ENCODE data around the gene MCUB. TPM values are rescaled to one million over a fixed set of nuclear protein-coding genes. Genes with fewer than 3 reads are reported as not detected.

MCUB gene
- polyA plus RNA-seq, 1 donor: 6.9 TPM

DNA sequence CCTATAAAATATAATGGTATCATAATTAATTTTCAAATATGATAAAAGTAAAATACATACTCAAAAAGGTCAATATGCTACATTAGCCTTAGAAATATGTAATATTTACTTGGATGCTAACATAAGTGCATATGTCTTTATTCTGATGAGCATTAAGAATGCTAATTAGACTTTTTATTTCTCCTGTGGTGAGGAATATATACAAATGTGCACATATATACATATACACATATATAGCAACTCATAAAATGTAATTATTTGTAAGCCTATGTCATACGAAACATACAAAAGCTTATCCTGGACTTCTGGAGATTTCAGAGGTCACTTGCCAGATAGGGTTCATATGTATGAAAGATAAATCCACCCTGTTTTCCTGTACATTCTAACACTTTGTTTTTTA, 158.7 kb downstream of the MCUB start:
- H3K4me1 ChIP-seq (ENCODE audit: control insufficient read depth, insufficient read depth, low read length): no peaks in the 10 kb centered on the region
- DNase-seq: no peak
- peaks cover 24% of the 10 kb centered on the region for H3K36me3 ChIP-seq (ENCODE audit: control insufficient read depth, insufficient read depth, low read length)
- WGBS (ENCODE audit: insufficient coverage, low lambda C conversion rate): no CpG with 5 or more reads among the region's 1 CpG
- H3K4me3 ChIP-seq (ENCODE audit: low read length): no peak overlapping the region
- H3K9me3 ChIP-seq (ENCODE audit: control insufficient read depth, low read depth, low read length): no peaks in the 10 kb centered on the region
- no peaks in the 10 kb centered on the region for H3K27me3 ChIP-seq (ENCODE audit: control insufficient read depth, insufficient read depth, low read length)
- no peak overlapping the region for H3K27ac ChIP-seq (ENCODE audit: low read length)

DNA sequence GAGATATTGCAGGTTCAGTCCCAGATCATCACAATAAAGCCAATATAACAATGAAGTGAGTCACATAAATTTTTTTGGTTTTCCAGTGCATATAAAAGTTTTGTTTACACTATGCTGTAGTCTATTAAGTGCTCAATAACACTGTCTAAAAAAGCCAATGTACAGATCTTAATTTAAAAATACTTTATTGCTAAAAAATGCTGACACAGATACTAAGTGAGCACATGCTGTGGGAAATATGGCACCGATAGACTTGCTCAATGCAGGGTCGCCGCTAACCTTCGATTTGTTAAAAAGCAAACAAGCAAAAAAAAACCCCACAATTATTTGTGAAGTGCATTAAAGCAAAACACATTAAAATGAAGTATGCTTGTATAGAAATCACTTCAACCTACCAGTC, 159.6 kb downstream of the MCUB start:
- 100% methylated on average over 1 of the region's 4 CpGs for WGBS (ENCODE audit: insufficient coverage, low lambda C conversion rate)
- H3K4me1 ChIP-seq (ENCODE audit: control insufficient read depth, insufficient read depth, low read length): no peaks in the 10 kb centered on the region
- DNase-seq: no peak

DNA sequence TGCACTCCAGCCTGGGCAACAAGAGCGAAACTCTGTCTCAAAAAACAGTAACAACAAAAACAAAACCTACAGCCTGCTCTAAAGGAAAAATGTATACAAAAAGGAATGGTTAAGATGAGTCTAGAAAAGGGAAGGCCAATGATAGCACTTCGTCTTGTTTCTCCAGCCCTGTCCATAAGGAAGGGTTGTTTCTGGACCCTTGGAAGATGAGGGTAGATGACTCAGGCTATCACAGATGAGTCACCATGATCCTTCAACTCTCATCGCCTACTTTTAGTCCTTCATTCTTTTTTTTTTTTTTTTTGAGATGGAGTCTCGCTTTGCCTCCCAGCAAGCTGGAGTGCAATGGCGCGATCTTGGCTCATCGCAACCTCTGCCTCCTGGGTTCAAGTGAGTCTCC, 161.0 kb downstream of the MCUB start:
- Histone ChIP-seq H3K27ac (ENCODE audit: low read length) (no peak overlapping the region), H3K27me3 (ENCODE audit: control insufficient read depth, insufficient read depth, low read length) (no peaks in the 10 kb centered on the region), H3K9me3 (ENCODE audit: control insufficient read depth, low read depth, low read length) (no peaks in the 10 kb centered on the region), H3K4me1 (ENCODE audit: control insufficient read depth, insufficient read depth, low read length) (no peaks in the 10 kb centered on the region), H3K36me3 (ENCODE audit: control insufficient read depth, insufficient read depth, low read length) (peaks cover 16% of the 10 kb centered on the region), H3K4me3 (ENCODE audit: low read length) (no peak overlapping the region)
- DNase-seq: no peak
- WGBS (ENCODE audit: insufficient coverage, low lambda C conversion rate): 100% methylated on average over 1 of the region's 7 CpGs

More for the DNA sequence above, 159.6 kb downstream of the MCUB start:
- H3K36me3 ChIP-seq (ENCODE audit: control insufficient read depth, insufficient read depth, low read length): peaks cover 19% of the 10 kb centered on the region
- H3K9me3 ChIP-seq (ENCODE audit: control insufficient read depth, low read depth, low read length): no peaks in the 10 kb centered on the region
- no peaks in the 10 kb centered on the region for H3K27me3 ChIP-seq (ENCODE audit: control insufficient read depth, insufficient read depth, low read length)
- no peak overlapping the region for H3K4me3 ChIP-seq (ENCODE audit: low read length)
- H3K27ac ChIP-seq (ENCODE audit: low read length): no peak overlapping the region

DNA sequence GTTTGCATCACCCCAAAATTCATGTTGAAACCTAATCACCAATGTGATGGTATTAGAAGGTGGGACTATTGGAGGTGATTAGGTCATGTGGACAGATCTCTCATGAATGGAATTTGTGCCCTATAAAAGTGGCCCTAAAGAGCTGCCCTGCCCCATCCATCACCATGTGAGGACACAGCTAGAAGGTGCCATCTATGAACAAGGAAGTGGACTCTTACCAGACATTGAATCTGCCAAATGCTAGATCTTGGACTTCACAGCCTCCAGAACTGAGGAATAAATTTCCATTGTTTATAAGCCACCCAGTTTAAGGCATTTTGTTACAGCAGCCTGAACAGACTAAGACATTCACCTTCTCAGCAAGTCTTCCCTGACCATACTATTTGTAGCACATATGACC, 162.3 kb downstream of the MCUB start:
- no peaks in the 10 kb centered on the region for H3K9me3 ChIP-seq (ENCODE audit: control insufficient read depth, low read depth, low read length)
- peaks cover 5% of the 10 kb centered on the region for H3K36me3 ChIP-seq (ENCODE audit: control insufficient read depth, insufficient read depth, low read length)
- no peak overlapping the region for H3K27ac ChIP-seq (ENCODE audit: low read length)
- H3K27me3 ChIP-seq (ENCODE audit: control insufficient read depth, insufficient read depth, low read length): no peaks in the 10 kb centered on the region
- H3K4me1 ChIP-seq (ENCODE audit: control insufficient read depth, insufficient read depth, low read length): no peaks in the 10 kb centered on the region
- no peak for DNase-seq
- H3K4me3 ChIP-seq (ENCODE audit: low read length): no peak overlapping the region

DNA sequence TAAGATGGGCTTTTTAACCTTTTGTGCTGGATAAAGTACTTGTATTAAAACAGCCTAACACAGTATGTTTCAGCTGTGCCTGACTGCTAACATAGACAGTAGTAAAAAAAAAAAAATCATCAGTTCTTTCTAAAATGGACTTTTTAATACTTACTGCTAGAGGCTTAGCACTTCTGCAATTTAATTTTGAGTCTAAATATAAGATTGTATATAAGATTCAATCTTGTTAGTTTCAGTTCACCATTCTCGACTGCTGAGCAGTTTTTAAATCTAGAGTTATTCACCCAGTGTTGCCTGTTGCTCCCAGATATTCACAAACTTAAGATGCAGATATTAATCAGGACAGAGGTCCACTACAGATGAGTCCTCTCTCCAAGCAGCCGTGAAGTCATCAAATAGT, 163.1 kb downstream of the MCUB start:
- H3K4me3 ChIP-seq (ENCODE audit: low read length): no peak overlapping the region
- H3K27ac ChIP-seq (ENCODE audit: low read length): no peak overlapping the region
- peaks cover 4% of the 10 kb centered on the region for H3K36me3 ChIP-seq (ENCODE audit: control insufficient read depth, insufficient read depth, low read length)
- no peak for DNase-seq
- no peaks in the 10 kb centered on the region for H3K4me1 ChIP-seq (ENCODE audit: control insufficient read depth, insufficient read depth, low read length)
- no CpG with 5 or more reads among the region's 2 CpGs for WGBS (ENCODE audit: insufficient coverage, low lambda C conversion rate)
- no peaks in the 10 kb centered on the region for H3K9me3 ChIP-seq (ENCODE audit: control insufficient read depth, low read depth, low read length)
- H3K27me3 ChIP-seq (ENCODE audit: control insufficient read depth, insufficient read depth, low read length): no peaks in the 10 kb centered on the region

DNA sequence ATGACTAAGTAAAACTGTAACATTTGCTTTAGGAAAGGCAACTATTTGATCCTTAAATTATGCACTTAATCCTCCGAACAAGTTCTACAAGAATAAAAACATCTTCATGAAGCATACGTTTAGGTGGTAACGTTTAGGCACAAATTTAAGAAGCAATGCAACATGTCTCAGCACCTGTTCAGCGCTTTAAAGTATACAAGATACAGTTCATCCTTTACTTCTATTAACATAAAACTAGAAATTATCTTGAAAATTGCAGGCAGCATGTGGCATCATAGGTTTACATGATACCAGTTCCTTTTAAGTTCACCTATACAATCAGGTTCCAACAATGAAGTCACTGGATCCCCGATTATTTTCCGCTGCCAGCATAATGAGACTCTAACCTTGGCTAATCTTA, 168.3 kb downstream of the MCUB start:
- Histone ChIP-seq H3K4me1 (ENCODE audit: control insufficient read depth, insufficient read depth, low read length) (peaks cover 6% of the 10 kb centered on the region), H3K9me3 (ENCODE audit: control insufficient read depth, low read depth, low read length) (no peaks in the 10 kb centered on the region), H3K4me3 (ENCODE audit: low read length) (peak overlapping the region; percentile 74), H3K27me3 (ENCODE audit: control insufficient read depth, insufficient read depth, low read length) (no peaks in the 10 kb centered on the region), H3K36me3 (ENCODE audit: control insufficient read depth, insufficient read depth, low read length) (peaks cover under 1% of the 10 kb centered on the region), H3K27ac (ENCODE audit: low read length) (peak overlapping the region; percentile 95)
- 32% methylated on average over 2 of the region's 6 CpGs for WGBS (ENCODE audit: insufficient coverage, low lambda C conversion rate)
- peak in 1 of 2 donors; percentile 45 for DNase-seq

DNA sequence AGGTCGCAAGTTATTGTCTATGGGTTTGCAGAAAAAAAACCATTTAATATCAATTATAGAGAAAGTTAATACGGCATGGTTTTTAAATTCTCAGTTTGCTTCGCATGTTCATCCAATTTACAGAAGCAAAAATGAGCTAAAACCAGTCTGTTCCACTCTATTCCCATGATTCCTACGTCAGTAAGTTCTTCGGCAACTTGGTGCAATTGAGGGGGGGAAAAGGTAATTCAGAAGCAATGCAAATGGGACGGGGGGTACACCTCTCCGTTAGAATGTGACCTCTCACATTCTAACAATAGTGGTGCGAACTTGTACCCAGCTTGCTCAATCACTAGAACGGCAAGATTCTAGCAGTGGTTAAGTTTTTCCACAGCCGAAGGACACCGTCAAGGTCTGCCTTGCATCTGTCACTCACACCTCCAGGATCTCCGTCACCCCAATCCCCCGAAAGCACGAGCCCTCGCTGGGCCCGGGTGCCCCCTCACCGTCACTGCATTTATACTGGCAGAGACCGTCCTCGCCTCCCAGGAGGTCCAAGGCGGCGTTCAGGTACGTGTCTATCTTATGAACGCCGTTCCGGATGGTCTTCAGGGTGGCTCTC, 169.2 kb downstream of the MCUB start:
- Histone ChIP-seq H3K4me1 (ENCODE audit: control insufficient read depth, insufficient read depth, low read length) (peaks cover 6% of the 10 kb centered on the region), H3K27me3 (ENCODE audit: control insufficient read depth, insufficient read depth, low read length) (no peaks in the 10 kb centered on the region), H3K27ac (ENCODE audit: low read length) (peak overlapping the region; percentile 95), H3K9me3 (ENCODE audit: control insufficient read depth, low read depth, low read length) (no peaks in the 10 kb centered on the region), H3K36me3 (ENCODE audit: control insufficient read depth, insufficient read depth, low read length) (no peaks in the 10 kb centered on the region), H3K4me3 (ENCODE audit: low read length) (peak overlapping the region; percentile 74)
- no CpG with 5 or more reads among the region's 25 CpGs for WGBS (ENCODE audit: insufficient coverage, low lambda C conversion rate)
- peak in 1 of 2 donors; percentile 79 for DNase-seq

DNA sequence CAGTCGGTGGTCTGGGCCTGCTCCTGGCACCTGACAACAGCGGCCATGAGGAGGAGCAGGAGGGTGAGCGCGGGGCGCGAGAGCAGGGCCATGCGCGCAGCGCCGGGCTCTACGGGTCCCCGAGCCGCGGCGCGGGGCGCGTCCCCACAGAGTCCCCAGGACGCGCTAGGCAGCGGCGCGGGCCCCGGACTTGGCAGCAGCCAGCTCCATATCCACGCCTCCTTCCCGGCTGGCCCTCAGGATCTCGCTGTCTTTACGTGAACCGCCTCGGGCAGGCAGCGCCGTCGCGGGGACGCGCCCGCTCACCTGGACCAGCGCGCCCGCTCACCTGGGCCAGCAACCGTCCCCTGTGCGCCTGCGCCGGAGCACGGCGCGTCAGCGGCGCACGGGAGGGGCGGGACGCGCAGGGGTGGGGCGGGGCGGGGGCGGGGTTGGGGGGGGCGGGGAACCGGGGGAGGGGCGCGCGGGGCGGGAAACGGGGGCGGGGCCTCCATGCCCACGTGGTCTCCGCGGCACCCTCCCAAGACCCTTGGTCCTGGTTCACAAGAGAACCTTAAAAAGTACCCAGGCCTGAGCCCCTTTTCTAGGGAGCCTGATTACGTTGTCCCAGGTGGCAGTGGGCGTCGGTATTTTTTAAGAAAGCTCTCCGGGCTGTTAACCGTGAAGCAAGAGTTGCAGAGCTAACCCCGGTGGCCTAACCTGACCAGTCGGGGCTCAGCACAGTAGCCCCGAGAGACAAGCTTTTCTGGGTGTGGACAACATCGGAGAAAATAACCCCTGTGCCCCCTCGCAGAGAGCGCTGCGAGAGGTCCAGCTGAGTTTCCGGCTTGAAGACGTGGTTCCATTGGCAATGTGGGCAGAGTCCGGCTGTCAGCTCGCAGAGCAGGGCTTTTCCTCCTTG, 169.9 kb downstream of the MCUB start, which contains the start of gene PLA2G12A:
PLA2G12A (minus strand) TSS at position 353 of the 901 bp plus-strand sequence; CDS start at position 92, 261 bp downstream.
- WGBS (ENCODE audit: insufficient coverage, low lambda C conversion rate): no CpG with 5 or more reads among the region's 83 CpGs

DNA sequence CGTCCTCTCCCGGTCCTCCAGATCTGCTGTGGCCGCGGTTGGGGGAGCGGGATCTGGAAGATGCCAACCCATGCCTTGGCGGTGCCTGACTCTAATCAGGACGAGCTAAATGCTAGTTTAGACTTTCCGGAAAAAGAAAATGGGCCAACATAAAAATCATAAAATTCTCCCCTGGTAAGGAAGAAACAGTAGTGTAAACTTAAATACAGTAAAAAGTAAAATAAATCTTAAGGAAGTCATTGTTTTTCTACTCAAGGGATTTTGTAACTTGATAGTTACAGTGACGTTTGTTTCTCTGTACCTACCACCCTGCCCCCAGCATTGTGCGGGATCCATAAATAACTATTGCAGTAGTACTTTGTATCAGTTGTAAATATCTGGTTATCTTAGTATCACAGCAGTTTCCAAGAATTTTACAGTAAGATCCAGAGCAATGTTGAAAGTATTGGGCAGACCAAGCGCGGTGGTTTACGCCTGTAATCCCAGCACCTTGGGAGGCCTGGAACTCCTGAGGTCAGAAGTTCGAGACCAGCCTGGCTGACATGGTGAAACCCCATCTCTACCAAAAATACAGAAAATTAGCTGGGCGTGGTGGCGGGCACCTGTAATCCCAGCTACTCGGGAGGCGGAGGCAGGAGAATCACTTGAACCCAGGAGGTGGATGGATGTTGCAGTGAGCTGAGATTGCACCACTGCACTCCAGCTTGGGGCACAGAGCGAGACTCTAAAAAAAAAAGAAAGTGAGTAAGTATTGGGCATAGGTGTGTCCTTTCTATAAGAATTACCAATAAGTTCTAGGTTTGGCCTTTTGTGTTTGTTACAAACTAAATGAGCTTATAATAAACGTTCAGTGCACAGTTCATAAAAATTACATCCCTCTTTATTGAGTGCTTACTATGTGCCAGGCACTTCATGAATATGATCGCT, 170.8 kb downstream of the MCUB start:
- Histone ChIP-seq H3K4me1 (ENCODE audit: control insufficient read depth, insufficient read depth, low read length) (peaks cover 12% of the 10 kb centered on the region), H3K27me3 (ENCODE audit: control insufficient read depth, insufficient read depth, low read length) (no peaks in the 10 kb centered on the region), H3K27ac (ENCODE audit: low read length) (peak overlapping the region; percentile 100), H3K36me3 (ENCODE audit: control insufficient read depth, insufficient read depth, low read length) (no peaks in the 10 kb centered on the region), H3K9me3 (ENCODE audit: control insufficient read depth, low read depth, low read length) (no peaks in the 10 kb centered on the region), H3K4me3 (ENCODE audit: low read length) (peak overlapping the region; percentile 68)
- DNase-seq: peak; percentile 55 to 72
- WGBS (ENCODE audit: insufficient coverage, low lambda C conversion rate): 29% methylated on average over 4 of the region's 21 CpGs

More for the DNA sequence above, 169.9 kb downstream of the MCUB start, which contains the start of gene PLA2G12A:
- peak; percentile 90 to 93 for DNase-seq
- peaks cover 10% of the 10 kb centered on the region for H3K4me1 ChIP-seq (ENCODE audit: control insufficient read depth, insufficient read depth, low read length)
- H3K9me3 ChIP-seq (ENCODE audit: control insufficient read depth, low read depth, low read length): no peaks in the 10 kb centered on the region
- H3K36me3 ChIP-seq (ENCODE audit: control insufficient read depth, insufficient read depth, low read length): no peaks in the 10 kb centered on the region
- H3K27me3 ChIP-seq (ENCODE audit: control insufficient read depth, insufficient read depth, low read length): no peaks in the 10 kb centered on the region
- H3K27ac ChIP-seq (ENCODE audit: low read length): peak within 1 kb of the TSS; percentile 100
- H3K4me3 ChIP-seq (ENCODE audit: low read length): peak within 1 kb of the TSS; percentile 74

DNA sequence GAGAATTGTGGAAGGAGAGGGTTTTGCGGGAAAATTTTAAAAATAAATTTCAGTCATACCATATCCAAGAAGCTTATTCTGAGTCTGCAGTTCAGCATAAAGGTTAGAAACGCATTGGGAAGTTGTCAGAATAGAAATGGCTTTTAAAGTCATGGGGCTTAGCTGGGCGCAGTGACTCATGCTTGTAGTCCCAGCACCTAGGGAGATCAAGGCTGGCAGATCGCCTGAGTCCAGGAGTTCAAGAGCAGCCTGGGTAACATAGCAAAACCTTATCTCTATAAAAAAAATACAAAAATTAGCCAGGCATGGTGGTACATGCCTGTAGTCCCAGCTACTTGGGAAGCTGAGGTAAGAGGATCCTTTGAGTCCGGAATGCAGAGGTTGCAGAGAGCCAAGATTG, 173.7 kb downstream of the MCUB start:
- no peak overlapping the region for H3K4me3 ChIP-seq (ENCODE audit: low read length)
- H3K27me3 ChIP-seq (ENCODE audit: control insufficient read depth, insufficient read depth, low read length): no peaks in the 10 kb centered on the region
- 93% methylated on average over 2 of the region's 5 CpGs for WGBS (ENCODE audit: insufficient coverage, low lambda C conversion rate)
- peaks cover 29% of the 10 kb centered on the region for H3K4me1 ChIP-seq (ENCODE audit: control insufficient read depth, insufficient read depth, low read length)
- no peak overlapping the region for H3K27ac ChIP-seq (ENCODE audit: low read length)
- DNase-seq: no peak
- no peaks in the 10 kb centered on the region for H3K9me3 ChIP-seq (ENCODE audit: control insufficient read depth, low read depth, low read length)
- no peaks in the 10 kb centered on the region for H3K36me3 ChIP-seq (ENCODE audit: control insufficient read depth, insufficient read depth, low read length)

Data from large intestine (tissue), 3 donors.